Activated CD4-positive, alpha-beta T cell treated with anti-CD3 and anti-CD28 coated beads, Interleukin-2, amount 50 U/mL, for 48 hours (primary cell): ENCODE results near the gene HCLS1.
"Not testable (repeated sequence)": the region's sequence is repeated elsewhere in the genome, so short reads cannot be mapped to it uniquely, and the experiment has no call there.

Experiments
- DNase-seq, 2 experiments: peaks; one replicate each; pipeline ENCODE4 v3.0.0-alpha.2; 2020

The HCLS1 gene

DNA sequence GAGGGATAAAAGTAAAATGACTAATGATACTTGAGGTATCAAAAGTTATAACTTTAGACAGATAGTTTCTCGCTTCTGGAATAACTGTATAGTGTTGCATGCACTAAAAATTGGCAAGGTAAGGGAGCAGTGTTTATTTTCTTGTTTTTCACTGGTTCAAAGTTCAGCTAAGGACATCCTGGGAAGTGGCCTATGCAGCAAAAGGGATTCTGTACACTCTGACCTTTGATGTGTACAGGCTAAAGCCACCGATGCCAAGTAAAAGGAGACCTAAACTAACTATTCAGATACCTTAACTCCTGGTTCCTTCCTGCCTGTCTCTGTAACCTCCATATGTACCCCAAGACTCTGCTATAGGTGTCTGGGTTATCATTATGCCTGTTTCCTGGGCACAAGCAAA lies 65.9 kb downstream of the HCLS1 start:
- no peak for DNase-seq

GRCh38 chr3:121593806-121594205 lies 66.9 kb downstream of the HCLS1 start:
- DNase-seq: not testable (repeated sequence)

DNA sequence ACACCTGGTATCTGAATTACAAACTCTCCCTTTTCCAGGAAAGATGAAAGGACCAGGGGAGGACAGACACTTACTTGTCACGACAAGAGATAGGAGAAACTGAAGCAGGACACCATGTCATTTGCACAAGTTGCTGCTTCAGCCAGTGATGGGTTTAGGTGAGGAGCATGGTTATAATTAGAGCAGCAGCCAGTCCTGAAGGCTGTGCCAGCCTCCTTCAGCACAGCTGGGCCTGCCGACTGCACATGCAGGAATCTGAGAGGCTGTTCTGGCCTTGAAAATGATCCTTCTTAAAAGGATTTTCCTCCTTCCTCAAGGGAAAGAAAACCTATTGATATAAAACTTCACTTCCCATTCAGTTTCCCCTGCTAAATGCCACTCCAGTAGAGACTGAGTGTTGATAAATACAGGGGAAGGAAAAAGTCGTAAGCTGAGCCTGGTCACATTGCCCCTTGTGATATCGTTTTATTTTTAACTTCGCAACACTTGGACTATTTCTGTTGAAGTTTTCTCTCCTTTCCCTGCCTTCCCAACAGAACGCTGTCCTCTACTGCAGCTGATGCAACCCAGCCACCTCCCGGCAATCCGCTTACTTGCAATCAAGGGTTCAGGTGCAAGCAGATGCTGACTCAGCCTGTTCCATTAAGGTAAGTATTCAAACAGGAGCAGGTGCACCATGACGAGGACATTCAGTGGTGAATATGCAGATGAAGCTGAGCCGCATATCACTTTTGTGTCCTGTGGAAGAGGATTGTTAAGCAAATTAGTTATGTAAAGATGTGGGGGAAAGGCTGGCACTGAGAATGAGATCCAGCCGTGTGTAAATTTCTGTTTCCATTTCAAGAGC lies 67.6 kb downstream of the HCLS1 start, which contains the start of gene FBXO40:
Gene FBXO40, plus strand, starts transcription at position 524 of the 847 bp plus-strand sequence. CDS start 27,197 bp downstream, outside the sequence.
- DNase-seq: no peak

DNA sequence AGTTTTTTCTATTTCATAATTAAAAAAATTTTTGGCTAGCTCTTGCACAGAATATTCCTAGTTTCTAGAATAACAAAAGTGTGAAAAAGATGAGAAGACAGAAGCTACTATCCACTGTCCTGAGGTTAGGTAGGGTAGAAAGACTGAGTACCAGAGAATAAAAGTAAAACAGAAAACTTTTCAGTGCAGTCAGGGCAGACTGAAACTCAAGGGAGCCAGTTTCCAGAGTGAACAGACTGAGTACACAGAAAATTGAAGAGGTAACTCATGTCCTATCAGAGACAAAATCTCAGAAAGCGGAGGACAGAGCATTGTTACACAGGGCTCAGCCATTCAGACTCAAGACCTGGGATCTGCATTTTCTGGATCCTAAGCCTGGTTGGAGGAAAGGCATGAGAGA lies 76.3 kb downstream of the HCLS1 start:
- no peak for DNase-seq

- DNase-seq: no peak
Observed at GRCh38 chr3:121581691-121582090, 79.0 kb downstream of the HCLS1 start.
